Myocyte (in vitro differentiated cells): ENCODE measurements around the gene POC1A. TPM values are rescaled to one million over a fixed set of nuclear protein-coding genes. Genes with fewer than 3 reads are reported as not detected.
"Not testable (repeated sequence)": the region's sequence is repeated elsewhere in the genome, so short reads cannot be mapped to it uniquely, and the experiment has no call there.

Source experiments
- DNase-seq: peaks from one replicate; pipeline ENCODE4 v3.0.0-alpha.2; 2012; ENCODE audit warnings: low read depth
- total RNA-seq: library from RNA; depleted of rRNA; stranded (reverse); fragments of >200 nt; gene quantifications from 2 replicates; pipeline ENCODE4 v1.2.3, GENCODE V29; 2014

The POC1A gene
- total RNA-seq, 1 donor from 2014 or later: 1.3 TPM

- DNase-seq: no peak
Measured at GRCh38 chr3:52051444-52051843, 102.8 kb downstream of the POC1A start.

DNA sequence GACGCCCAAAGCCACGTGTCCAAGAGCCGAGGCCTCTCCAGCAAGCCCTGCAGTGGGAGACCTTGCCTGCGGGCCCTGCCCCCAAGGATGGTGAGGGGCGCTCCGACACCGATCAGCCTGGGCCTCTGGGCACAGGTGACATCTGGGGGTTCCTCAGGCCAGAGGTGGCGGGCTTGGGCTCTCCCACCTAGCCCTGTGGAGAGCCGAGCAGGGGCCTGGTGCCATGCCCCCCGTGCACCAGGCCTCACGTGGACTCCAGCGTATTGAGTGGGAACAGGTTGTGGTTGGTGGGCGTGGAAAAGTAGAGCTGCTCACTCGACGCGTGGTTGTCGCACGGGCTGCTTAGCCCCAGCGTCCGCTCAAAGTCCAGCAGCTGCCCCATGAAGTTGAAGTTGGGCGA is 103.7 kb downstream of the POC1A start:
- no peak for DNase-seq

DNA sequence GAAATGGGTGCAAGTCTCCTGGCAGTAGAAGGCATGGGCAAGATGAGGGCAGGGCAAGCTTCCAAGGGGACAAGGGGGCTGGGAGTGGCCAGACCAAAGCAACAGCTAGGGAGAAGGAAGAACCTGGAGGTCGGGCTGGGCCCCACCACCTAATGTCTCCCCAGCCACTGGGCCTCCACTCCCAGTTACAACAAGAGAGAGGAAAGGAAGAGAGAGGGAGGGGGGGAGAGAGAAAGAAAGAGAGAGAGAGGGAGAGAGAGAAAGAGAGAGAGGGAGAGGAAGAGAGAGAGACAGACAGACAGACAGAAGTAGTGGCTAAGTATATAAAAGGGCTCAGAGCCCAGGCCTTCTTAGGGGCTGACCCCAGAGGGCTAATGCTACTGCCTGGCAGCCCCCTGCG is 104.7 kb downstream of the POC1A start:
- no peak for DNase-seq

GRCh38 chr3:52047295-52047960 is 106.8 kb downstream of the POC1A start:
- DNase-seq: no peak

GRCh38 chr3:52046902-52047239 is 107.4 kb downstream of the POC1A start:
- DNase-seq: no peak

DNA sequence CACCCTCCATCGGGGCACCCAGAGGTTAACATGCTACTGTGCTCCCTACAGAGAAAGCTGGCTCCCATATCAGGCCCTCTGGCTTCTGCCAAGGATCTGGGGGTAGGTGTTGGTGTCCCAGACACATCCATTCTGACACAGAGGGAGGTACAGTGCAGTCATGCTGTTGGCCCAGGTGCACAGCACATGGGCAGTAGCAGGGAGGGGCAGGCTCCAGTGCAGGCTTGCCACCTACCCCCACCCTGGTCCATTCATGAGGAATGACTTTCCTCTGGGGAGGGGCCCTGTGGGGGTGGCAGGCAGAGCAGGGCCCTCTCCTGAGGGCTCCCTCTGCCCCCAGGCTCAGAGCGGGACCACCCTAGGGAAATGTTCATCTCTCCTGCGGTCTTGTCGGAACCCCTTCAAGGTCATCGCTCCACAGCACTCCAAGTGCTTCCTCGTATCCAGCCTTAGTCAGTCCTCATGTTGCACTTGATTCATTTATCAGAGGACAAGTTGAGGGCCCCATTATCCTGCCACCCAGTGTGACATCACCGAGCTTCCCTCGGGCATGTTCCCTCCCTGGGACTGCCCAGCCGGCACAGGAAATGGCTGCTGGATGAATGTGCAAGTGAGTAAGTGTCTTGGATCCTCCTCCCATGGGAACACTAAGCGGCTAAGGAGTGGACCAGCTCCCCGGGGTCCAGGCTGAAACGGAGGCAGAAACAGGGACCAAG is 107.9 kb downstream of the POC1A start:
- DNase-seq: peak; percentile 78

DNA sequence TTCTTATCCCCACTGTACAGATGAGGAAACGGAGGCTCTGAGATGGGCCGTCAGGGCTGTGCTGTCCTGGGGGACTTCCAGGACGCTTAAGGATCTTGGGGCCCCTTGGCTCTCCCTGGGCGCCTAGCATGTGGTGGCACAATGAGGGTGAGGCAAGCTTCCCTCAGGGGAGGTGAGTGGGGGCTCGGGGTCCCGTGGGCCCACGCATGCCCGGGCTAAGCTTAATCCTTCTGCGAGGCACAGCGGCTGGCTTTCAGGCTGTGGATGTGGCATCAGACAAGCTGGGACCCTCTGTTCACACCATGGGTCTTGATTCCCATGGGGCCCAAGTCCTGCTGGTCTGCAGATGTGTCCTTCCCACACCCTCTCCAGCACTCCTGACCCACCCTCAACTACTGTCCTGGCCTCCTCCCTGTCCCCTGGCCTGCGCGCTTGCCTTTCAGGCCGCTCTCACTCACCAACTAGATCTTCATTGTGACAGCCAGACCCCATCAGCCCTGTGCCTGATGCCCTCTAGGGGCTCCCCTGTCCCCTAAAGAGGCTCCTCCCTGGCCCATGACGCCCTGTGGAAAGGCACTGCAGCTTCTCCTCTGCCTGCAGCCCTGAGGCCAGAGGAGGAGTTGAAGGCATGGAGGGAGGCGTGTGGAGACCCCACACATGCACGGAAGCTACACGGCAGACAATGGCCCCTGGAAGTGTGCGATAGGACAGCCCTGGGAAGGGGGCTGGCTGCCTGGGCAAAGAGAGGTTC is 109.2 kb downstream of the POC1A start:
- DNase-seq: no peak

GRCh38 chr3:52043750-52044149 is 110.5 kb downstream of the POC1A start:
- no peak for DNase-seq

DNA sequence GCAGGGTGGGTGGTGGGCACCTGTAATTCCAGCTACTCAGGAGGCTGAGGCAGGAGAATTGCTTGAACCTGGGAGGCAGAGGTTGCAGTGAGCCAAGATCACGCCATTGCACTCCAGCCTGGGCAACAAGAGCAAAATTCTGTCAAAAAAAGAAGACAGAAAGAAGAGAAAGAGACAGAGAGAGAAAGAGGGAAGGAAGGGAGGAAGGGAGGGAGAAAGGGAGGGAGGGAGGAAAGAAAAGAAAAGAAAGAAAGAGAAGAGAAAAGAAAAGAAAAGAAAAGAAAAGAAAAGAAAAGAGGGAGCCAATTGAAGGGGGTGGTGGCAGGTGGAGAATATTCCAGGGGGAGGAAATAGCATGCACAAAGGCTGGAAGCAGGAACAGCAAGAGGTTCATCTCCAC is 111.2 kb downstream of the POC1A start:
- DNase-seq: not testable (repeated sequence)

- no peak for DNase-seq
Measured at GRCh38 chr3:52041118-52041731, 113.0 kb downstream of the POC1A start.

DNA sequence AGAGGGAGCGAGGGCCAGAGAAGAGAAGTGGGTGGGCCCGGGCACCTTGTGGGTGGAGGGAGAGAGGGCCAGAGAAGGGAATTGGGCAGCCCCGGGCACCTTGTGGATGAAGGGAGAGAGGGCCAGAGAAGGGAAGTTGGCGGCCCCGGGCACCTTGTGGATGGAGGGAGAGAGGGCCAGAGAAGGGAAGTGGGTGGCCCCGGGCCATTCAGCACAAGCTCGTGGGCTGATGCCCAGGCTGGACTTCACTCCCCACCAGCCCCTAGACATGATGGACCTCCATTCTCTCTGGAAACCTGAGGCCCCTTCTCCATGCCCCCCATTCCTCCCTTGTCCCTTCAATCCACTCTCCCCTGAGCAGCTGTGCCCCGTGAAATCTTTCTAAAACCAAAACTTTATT is 113.6 kb downstream of the POC1A start:
- DNase-seq: no peak

GRCh38 chr3:52039846-52040245 is 114.4 kb downstream of the POC1A start:
- DNase-seq: no peak

DNA sequence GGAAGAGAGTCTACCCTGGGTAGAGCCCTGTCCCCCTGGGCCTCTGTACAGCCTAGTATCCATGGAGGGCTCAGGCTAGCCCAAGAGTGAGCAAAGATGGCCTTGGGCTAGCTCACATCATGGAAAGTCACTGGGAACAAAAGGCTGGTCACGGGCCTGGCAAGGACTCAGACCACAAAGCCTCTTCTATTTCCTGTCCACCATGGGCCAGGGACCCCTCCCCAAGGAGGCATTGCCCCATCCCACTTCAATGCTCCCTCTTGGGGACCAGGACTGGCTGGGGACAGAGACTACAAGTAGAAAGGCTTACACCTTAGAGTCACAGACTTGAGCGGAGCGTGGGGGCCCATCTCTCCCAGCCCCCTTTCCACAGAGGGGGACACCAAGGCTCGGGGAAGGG is 114.8 kb downstream of the POC1A start:
- DNase-seq: no peak

- no peak for DNase-seq
Measured at GRCh38 chr3:52038227-52038626, 116.0 kb downstream of the POC1A start.

DNA sequence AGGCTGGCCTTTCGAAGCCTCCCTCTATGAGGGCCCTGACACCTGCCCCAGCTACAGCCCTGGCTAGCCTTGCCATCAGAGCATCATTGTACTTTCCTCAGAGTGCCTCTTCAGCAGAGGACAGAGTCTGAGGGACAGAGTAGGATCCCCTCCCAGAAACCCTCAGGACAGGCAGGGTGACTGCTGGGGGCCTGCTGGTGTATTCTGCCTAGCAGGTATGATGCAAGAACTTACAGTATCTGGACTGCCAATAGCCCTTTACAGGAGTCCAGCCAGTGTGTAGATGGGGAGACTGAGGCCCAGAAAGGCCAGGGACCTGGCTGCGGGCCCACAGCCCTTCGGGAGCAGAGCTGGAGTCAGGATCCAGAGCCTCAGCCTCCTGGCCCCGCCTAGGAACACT is 116.9 kb downstream of the POC1A start:
- no peak for DNase-seq

DNA sequence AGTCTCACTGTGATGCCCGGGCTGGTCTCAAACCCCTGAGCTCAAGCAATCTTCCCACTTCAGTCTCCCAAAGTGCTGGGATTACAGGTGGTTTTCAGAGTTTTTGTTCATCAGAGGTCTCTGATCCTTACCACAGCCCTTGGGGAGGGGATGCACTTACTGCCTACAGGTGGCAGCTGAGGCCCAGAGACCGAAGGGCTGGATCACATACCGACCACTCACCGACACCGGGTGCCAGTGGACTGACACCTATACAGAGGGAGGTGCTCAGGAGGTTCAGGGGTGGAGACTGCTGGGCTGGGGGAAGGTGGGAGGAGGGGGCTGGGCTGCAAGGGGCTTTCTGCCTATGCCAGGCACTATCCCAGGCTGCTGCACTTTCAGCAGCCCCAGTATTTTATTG is 117.4 kb downstream of the POC1A start:
- DNase-seq: no peak

GRCh38 chr3:52036222-52036694 is 118.0 kb downstream of the POC1A start:
- DNase-seq: no peak

DNA sequence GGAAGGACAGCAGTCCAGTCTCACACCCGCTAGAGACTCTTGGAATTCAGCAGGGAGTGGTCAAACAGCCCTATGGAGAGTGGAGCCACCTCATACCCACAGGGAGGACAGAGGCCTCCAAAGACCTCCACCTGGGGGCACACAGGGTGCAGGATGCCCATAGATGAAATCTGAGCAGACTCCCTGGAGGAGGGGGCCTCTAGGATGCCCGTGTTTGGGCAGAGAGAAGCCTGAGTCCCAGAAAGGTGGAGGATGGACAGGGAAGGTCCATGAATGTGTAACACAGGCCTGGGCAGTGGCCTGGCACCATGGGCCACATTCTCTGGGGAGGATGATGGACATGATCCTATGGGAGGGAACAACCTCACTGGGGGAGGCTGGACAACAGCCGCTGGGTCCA is 119.6 kb downstream of the POC1A start:
- no peak for DNase-seq

DNA sequence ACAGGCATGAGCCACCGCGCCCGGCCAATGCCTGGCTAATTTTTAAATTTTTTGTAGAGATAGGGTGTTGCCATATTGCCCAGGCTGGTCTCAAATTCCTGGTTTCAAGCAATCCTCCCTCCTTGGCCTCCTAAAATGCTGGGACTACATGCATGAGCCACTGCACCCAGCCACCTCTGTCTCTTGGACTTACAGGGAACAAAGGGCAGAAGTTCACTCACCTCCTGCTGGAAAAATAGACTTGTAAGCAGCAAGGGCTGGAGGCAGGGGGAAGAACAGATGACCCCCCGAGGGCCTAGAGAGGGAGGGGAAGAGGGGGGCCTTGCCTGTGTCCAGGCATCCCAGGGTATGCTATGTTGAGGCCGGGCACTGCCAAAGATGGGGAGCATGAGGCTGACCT is 120.0 kb downstream of the POC1A start:
- no peak for DNase-seq

DNA sequence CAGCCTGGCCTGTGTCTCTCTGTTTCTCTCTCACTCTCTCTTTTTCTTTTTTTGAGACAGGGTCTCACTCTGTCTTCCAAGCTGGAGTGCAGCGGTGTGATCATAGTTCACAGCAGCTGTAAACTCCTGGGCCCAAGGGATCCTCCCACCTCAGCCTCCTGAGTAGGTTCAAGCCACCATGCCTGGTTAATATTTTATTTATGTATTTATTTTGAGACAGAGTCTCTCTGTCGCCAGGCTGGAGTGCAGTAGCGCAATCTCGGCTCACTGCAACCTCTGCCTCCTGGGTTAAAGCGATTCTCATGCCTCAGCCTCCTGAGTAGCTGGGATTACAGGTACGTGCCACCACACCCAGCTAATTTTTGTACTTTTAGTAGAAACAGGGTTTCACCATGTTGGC is 120.5 kb downstream of the POC1A start:
- not testable (repeated sequence) for DNase-seq

- DNase-seq: no peak
Measured at GRCh38 chr3:52032702-52033408, 121.4 kb downstream of the POC1A start.
